Measurements from ENCODE around the gene SPATS2. TPM values are rescaled to one million over a fixed set of nuclear protein-coding genes. Genes with fewer than 3 reads are reported as not detected.

Gene SPATS2
- polyA plus RNA-seq, 1 of the 3 experiments (the other 2 are of a cell fraction): 72.9 TPM

DNA sequence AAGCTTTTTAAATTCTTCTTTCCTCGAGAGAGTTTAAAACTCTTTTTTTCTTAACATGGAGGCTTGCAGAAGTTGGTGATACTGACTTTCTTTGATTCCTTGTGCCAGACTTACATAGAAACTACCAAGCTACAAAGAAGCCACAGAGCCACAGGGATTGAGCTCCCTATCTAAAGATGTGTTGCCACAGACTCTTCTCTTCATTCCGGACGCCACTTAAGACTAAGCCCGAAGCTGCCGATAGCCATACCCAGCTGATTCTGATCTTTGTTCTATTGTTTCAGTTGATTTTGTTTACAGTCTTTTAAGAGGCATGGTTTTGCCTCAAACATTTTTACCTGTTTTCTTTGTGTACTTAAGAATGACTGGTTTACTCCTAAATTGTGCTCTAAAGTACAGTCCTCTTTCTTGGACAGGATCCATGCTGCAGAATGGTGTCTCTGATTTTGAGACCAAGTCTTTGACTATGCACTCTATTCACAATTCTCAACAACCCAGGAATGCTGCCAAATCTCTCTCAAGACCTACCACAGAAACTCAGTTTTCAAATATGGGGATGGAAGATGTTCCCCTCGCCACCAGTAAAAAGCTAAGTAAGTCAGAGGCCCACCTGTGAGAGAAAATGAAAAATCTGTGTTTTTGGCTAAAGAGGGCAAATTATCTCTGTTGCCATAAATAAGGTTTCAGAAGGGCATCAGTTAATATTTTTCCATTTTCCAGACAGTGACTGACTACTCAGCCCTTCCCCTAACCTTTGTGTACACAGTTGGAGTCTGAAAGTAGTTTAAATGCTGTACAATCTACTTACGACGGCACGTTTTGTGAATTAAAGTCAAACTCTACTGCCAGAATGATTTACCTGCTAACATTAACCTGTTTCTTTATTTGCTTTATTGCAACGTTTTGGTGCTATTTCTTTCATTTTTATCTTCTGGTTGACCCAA, 129.4 kb downstream of the SPATS2 start:
- Histone ChIP-seq H2AFZ (ENCODE audit: low read depth) (no peak overlapping the region), H3K79me2 (ENCODE audit: insufficient read depth) (peaks cover 53% of the 10 kb centered on the region), H3F3A (replicated peaks; ENCODE audit: insufficient read depth) (peaks cover 32% of the 10 kb centered on the region), H3K4me3 (ENCODE audit: low read depth in 2 of 2, low read length in 1 of 2) (no peak overlapping the region), H3K9me2 (no peaks in the 10 kb centered on the region), H3K4me2 (no peak overlapping the region), H4K20me1 (ENCODE audit: insufficient read depth) (no peaks in the 10 kb centered on the region), H3K36me3 (replicated peaks in 1 of 2; ENCODE audit: control insufficient read depth in 1 of 2, insufficient read depth in 2 of 2, low read length in 1 of 2) (peaks cover 25 to 81% of the 10 kb centered on the region in 2 experiments), H3K27ac (ENCODE audit: low read depth in 2 of 2, low read length in 1 of 2) (no peak overlapping the region), H3K9ac (no peak overlapping the region), H3K9me3 (no peaks in the 10 kb centered on the region), H3K27me3 (ENCODE audit: insufficient read depth) (no peaks in the 10 kb centered on the region), H3K4me1 (ENCODE audit: control insufficient read depth in 1 of 2, insufficient read depth in 2 of 2, low read depth in 1 of 2, low read length in 1 of 2) (peaks cover 0 to 12% of the 10 kb centered on the region in 2 experiments; a peak in 2 of 4 replicates)
- ChIA-PET POLR2A (interaction anchor here (0.8 kb wide), 1 partner anchor 130 kb away, joined by 3 read pairs; the partner anchor contains the start of gene SPATS2), CTCF (interaction anchor here (0.6 to 6.8 kb wide), 6 partner anchors 8 to 150 kb away, joined by 3 to 44 read pairs (median 4); partner anchors contain the start of gene DNAJC22)
- WGBS (ENCODE audit: low lambda C conversion rate): 72% methylated on average over 10 of the region's 10 CpGs
- TF ChIP-seq RAD21 (IDR thresholded peaks at IDR 0.05; ENCODE audit: low read length) (no peak), MEF2A (IDR thresholded peaks at IDR 0.05; ENCODE audit: borderline replicate concordance, low read depth) (no peak), NFIC (IDR thresholded peaks at IDR 0.05; ENCODE audit: borderline replicate concordance) (no peak), TEAD4 (IDR thresholded peaks at IDR 0.05; ENCODE audit: borderline replicate concordance, insufficient read depth) (no peak), TCF12 (IDR thresholded peaks at IDR 0.05) (no peak), SIN3A (IDR thresholded peaks at IDR 0.05; ENCODE audit: borderline replicate concordance, low read depth, low read length) (no peak), SMC3 (IDR thresholded peaks at IDR 0.05; ENCODE audit: low read depth, low read length) (no peak), EZH2phosphoT487 (IDR thresholded peaks at IDR 0.05; ENCODE audit: borderline replicate concordance, low read depth) (no peak), CTCF (IDR thresholded peaks at IDR 0.05) (no peak), YY1 (IDR thresholded peaks at IDR 0.05; ENCODE audit: low read depth) (no peak)
- DNase-seq: no peak

GRCh38 chr12:49501895-49502294, 134.6 kb downstream of the SPATS2 start:
- Histone ChIP-seq H3K27ac (ENCODE audit: low read depth in 2 of 2, low read length in 1 of 2) (peak overlapping the region; percentile 35 to 90; a peak in 3 of 4 replicates), H3K36me3 (replicated peaks in 1 of 2; ENCODE audit: control insufficient read depth in 1 of 2, insufficient read depth in 2 of 2, low read length in 1 of 2) (peaks cover 18 to 70% of the 10 kb centered on the region in 2 experiments), H3K4me1 (ENCODE audit: control insufficient read depth in 1 of 2, insufficient read depth in 2 of 2, low read depth in 1 of 2, low read length in 1 of 2) (peaks cover 0 to 48% of the 10 kb centered on the region in 2 experiments; a peak in 2 of 4 replicates), H3K9ac (no peak overlapping the region), H3K79me2 (ENCODE audit: insufficient read depth) (peaks cover 12% of the 10 kb centered on the region; the same call in 1 of the 2 replicates), H4K20me1 (ENCODE audit: insufficient read depth) (no peaks in the 10 kb centered on the region), H3K9me3 (no peaks in the 10 kb centered on the region), H2AFZ (ENCODE audit: low read depth) (no peak overlapping the region), H3F3A (replicated peaks; ENCODE audit: insufficient read depth) (peaks cover 64% of the 10 kb centered on the region), H3K4me2 (no peak overlapping the region), H3K27me3 (ENCODE audit: insufficient read depth) (no peaks in the 10 kb centered on the region), H3K9me2 (no peaks in the 10 kb centered on the region), H3K4me3 (ENCODE audit: low read depth in 2 of 2, low read length in 1 of 2) (no peak overlapping the region)
- POLR2A ChIA-PET: no interaction called here
- CTCF ChIA-PET: interaction anchor here (1.2 to 6.8 kb wide), 5 partner anchors 8 to 170 kb away, joined by 3 to 44 read pairs (median 4); no protein-coding TSS in a partner anchor
- DNase-seq: no peak
- WGBS (ENCODE audit: low lambda C conversion rate): 100% methylated on average over 1 of the region's 1 CpG
- no peak for TF ChIP-seq USF2 (IDR thresholded peaks at IDR 0.05; ENCODE audit: borderline replicate concordance, low read depth, low read length)
- TF ChIP-seq FOSL2 (IDR thresholded peaks at IDR 0.05; ENCODE audit: borderline replicate concordance, low read depth): no peak
- TF ChIP-seq IRF3 (IDR thresholded peaks at IDR 0.05; ENCODE audit: low read depth, low read length): no peak
- TF ChIP-seq SMC3 (IDR thresholded peaks at IDR 0.05; ENCODE audit: low read depth, low read length): no peak
- no peak for TF ChIP-seq REST (IDR thresholded peaks at IDR 0.05; ENCODE audit: low read depth, low read length)
- no peak for TF ChIP-seq RAD21 (IDR thresholded peaks at IDR 0.05; ENCODE audit: low read length)
- no peak for TF ChIP-seq FOXM1 (IDR thresholded peaks at IDR 0.05; ENCODE audit: low read depth)
- TF ChIP-seq TCF12 (IDR thresholded peaks at IDR 0.05): no peak
- no peak for TF ChIP-seq MXI1 (IDR thresholded peaks at IDR 0.05; ENCODE audit: low read depth, low read length)
- no peak for TF ChIP-seq JUND (IDR thresholded peaks at IDR 0.05)
- no peak for TF ChIP-seq TAF1 (IDR thresholded peaks at IDR 0.05; ENCODE audit: borderline replicate concordance, low read depth, low read length)
